Mesenchymal stem cell (in vitro differentiated cells and primary cell): ENCODE measurements around the gene ZNF593.

Experiments
- DNase-seq: peaks from one replicate; pipeline ENCODE4 v3.0.0-alpha.2; 2013
- H2AFZ ChIP-seq: one replicate; pipeline ENCODE4 v1.6.1; 2013; ENCODE audit warnings: low read depth, mild to moderate bottlenecking, control low read depth, inconsistent platforms, low read length, moderate library complexity
- H2AK5ac ChIP-seq: 2 replicates; pipeline ENCODE4 v1.6.1; 2013; ENCODE audit warnings: low read length, moderate library complexity, mild to moderate bottlenecking, inconsistent platforms; ENCODE audit not compliant: severe bottlenecking
- H2BK120ac ChIP-seq: one replicate; pipeline ENCODE4 v1.6.1; 2013; ENCODE audit warnings: low read depth, mild to moderate bottlenecking, inconsistent platforms, low read length, moderate library complexity
- H2BK12ac ChIP-seq, 2 experiments: one replicate each; pipeline ENCODE4 v1.6.1; 2013; ENCODE audit warnings: inconsistent platforms in 2 of 2, low read length in 2 of 2, mild to moderate bottlenecking in 2 of 2, moderate library complexity in 2 of 2, control low read depth in 1 of 2
- H2BK15ac ChIP-seq: one replicate; pipeline ENCODE4 v1.6.1; 2013; ENCODE audit warnings: mild to moderate bottlenecking, low read depth, inconsistent platforms; ENCODE audit not compliant: poor library complexity, severe bottlenecking
- H2BK5ac ChIP-seq: 2 replicates; pipeline ENCODE4 v1.6.1; 2013; ENCODE audit warnings: low read depth, mild to moderate bottlenecking, low read length, control low read depth, inconsistent platforms; ENCODE audit not compliant: poor library complexity, severe bottlenecking
- H3K14ac ChIP-seq, 2 experiments: one replicate each; pipeline ENCODE4 v1.6.1; 2013; ENCODE audit warnings: inconsistent platforms in 2 of 2, low read length in 2 of 2, control low read depth in 1 of 2, mild to moderate bottlenecking in 1 of 2, moderate library complexity in 1 of 2
- H3K18ac ChIP-seq, 2 experiments: one replicate each; pipeline ENCODE4 v1.6.1; 2013; ENCODE audit warnings: inconsistent platforms in 2 of 2, low read length in 2 of 2, control low read depth in 1 of 2, low read depth in 1 of 2, mild to moderate bottlenecking in 1 of 2
- H3K23ac ChIP-seq, 2 experiments: one replicate each; pipeline ENCODE4 v1.6.1; 2013; ENCODE audit warnings: inconsistent platforms in 2 of 2, low read length in 2 of 2, mild to moderate bottlenecking in 2 of 2, moderate library complexity in 2 of 2, control low read depth in 1 of 2
- H3K27ac ChIP-seq: 2 replicates; pipeline ENCODE4 v1.5.1; 2013; ENCODE audit warnings: mild to moderate bottlenecking, moderate library complexity, low read length, control low read depth, inconsistent platforms; ENCODE audit not compliant: poor library complexity, severe bottlenecking
- H3K27me3 ChIP-seq, 2 experiments: 2 replicates each; pipeline versions ENCODE4 v1.6.1 to v1.7.0; 2013; ENCODE audit warnings: low read length in 2 of 2, mild to moderate bottlenecking in 2 of 2, moderate library complexity in 2 of 2, control low read depth in 1 of 2, inconsistent platforms in 1 of 2; ENCODE audit not compliant: control insufficient read depth in 1 of 2, insufficient read depth in 1 of 2
- H3K36me3 ChIP-seq, 2 experiments: 2 replicates each; pipeline versions ENCODE4 v1.6.1 to v1.7.0; 2013; ENCODE audit warnings: low read length in 2 of 2, control low read depth in 1 of 2, inconsistent platforms in 1 of 2, low read depth in 1 of 2, mild to moderate bottlenecking in 1 of 2; ENCODE audit not compliant: insufficient read depth in 2 of 2, control insufficient read depth in 1 of 2
- H3K4ac ChIP-seq, 2 experiments: one replicate each; pipeline ENCODE4 v1.6.1; 2013; ENCODE audit warnings: inconsistent platforms in 2 of 2, low read length in 2 of 2, mild to moderate bottlenecking in 2 of 2, moderate library complexity in 2 of 2, control low read depth in 1 of 2, low read depth in 1 of 2
- H3K4me1 ChIP-seq: 2 replicates; pipeline ENCODE4 v1.6.1; 2013; ENCODE audit warnings: low read depth, low read length, control low read depth; ENCODE audit not compliant: control insufficient read depth, insufficient read depth
- H3K4me2 ChIP-seq: 2 replicates; pipeline ENCODE4 v1.6.1; 2013; ENCODE audit warnings: low read length, mild to moderate bottlenecking, inconsistent platforms; ENCODE audit not compliant: poor library complexity, severe bottlenecking
- H3K4me3 ChIP-seq, 2 experiments: 2 replicates each; pipeline versions ENCODE4 v1.5.1 to v1.7.0; 2013; ENCODE audit warnings: low read length in 2 of 2, mild to moderate bottlenecking in 2 of 2, control low read depth in 1 of 2, low read depth in 1 of 2; ENCODE audit not compliant: insufficient read depth in 1 of 2
- H3K79me1 ChIP-seq: replicated peaks from 2 replicates; pipeline ENCODE4 v1.6.1; 2013; ENCODE audit warnings: mild to moderate bottlenecking, control low read depth, low read length, inconsistent platforms; ENCODE audit not compliant: poor library complexity, severe bottlenecking
- H3K9ac ChIP-seq: 2 replicates; pipeline ENCODE4 v1.7.0; 2013; ENCODE audit warnings: mild to moderate bottlenecking, low read length, moderate library complexity
- H3K9me3 ChIP-seq: 2 replicates; pipeline ENCODE4 v1.7.0; 2013; ENCODE audit warnings: mild to moderate bottlenecking, low read length; ENCODE audit not compliant: control insufficient read depth
- H4K8ac ChIP-seq: one replicate; pipeline ENCODE4 v1.6.1; 2013; ENCODE audit warnings: inconsistent platforms, mild to moderate bottlenecking, low read length, moderate library complexity
- H4K91ac ChIP-seq: one replicate; pipeline ENCODE4 v1.6.1; 2013; ENCODE audit warnings: mild to moderate bottlenecking, low read length, inconsistent platforms
- whole genome bisulfite sequencing: methylation state at CpG from one replicate; pipeline ENCODE4 v1.1.7; 2013; ENCODE audit warnings: mixed read lengths; 5-methylcytosine and 5-hydroxymethylcytosine counted together

The ZNF593 gene

GRCh38 chr1:26184086-26184485 lies 14.4 kb downstream of the ZNF593 start:
- H2BK5ac ChIP-seq = no peak overlapping the region
- H3K9me3 ChIP-seq = no peaks in the 10 kb centered on the region
- H3K27ac ChIP-seq = no peak overlapping the region
- no peak overlapping the region for H4K91ac ChIP-seq
- no peak overlapping the region for H3K14ac ChIP-seq
- H2AK5ac ChIP-seq = no peak overlapping the region
- no peak overlapping the region for H3K4me3 ChIP-seq
- no peak overlapping the region for H3K23ac ChIP-seq
- no peak overlapping the region for H4K8ac ChIP-seq
- no peak overlapping the region for H3K4me2 ChIP-seq
- WGBS = 91% methylated on average over 7 of the region's 7 CpGs
- H3K9ac ChIP-seq = no peak overlapping the region
- peaks cover 0 to 31% of the 10 kb centered on the region in 2 experiments for H3K27me3 ChIP-seq
- no peaks in the 10 kb centered on the region for H3K36me3 ChIP-seq
- no peak overlapping the region for H2BK12ac ChIP-seq
- H2BK120ac ChIP-seq = no peak overlapping the region
- no peaks in the 10 kb centered on the region for H3K4me1 ChIP-seq
- H2AFZ ChIP-seq = no peak overlapping the region
- no peaks in the 10 kb centered on the region for H3K79me1 ChIP-seq
- H2BK15ac ChIP-seq = no peak overlapping the region
- DNase-seq = no peak
- no peak overlapping the region for H3K18ac ChIP-seq
- H3K4ac ChIP-seq = no peak overlapping the region

- no peak overlapping the region for H2AFZ ChIP-seq
- no peak overlapping the region for H2BK12ac ChIP-seq
- no peak for DNase-seq
- no peak overlapping the region for H3K4ac ChIP-seq
- H2BK15ac ChIP-seq = no peak overlapping the region
- H3K9me3 ChIP-seq = no peaks in the 10 kb centered on the region
- H2BK5ac ChIP-seq = no peak overlapping the region
- no peaks in the 10 kb centered on the region for H3K79me1 ChIP-seq
- no peak overlapping the region for H3K18ac ChIP-seq
- no peak overlapping the region for H3K4me2 ChIP-seq
- H4K91ac ChIP-seq = no peak overlapping the region
- H3K23ac ChIP-seq = no peak overlapping the region
- H3K27me3 ChIP-seq = peaks cover 0 to 36% of the 10 kb centered on the region in 2 experiments
- no peak overlapping the region for H2BK120ac ChIP-seq
- no peak overlapping the region for H3K4me3 ChIP-seq
- WGBS = 98% methylated on average over 18 of the region's 21 CpGs
- H3K9ac ChIP-seq = no peak overlapping the region
- H3K36me3 ChIP-seq = no peaks in the 10 kb centered on the region
- H4K8ac ChIP-seq = no peak overlapping the region
- H2AK5ac ChIP-seq = no peak overlapping the region
- H3K27ac ChIP-seq = no peak overlapping the region
- no peaks in the 10 kb centered on the region for H3K4me1 ChIP-seq
- H3K14ac ChIP-seq = no peak overlapping the region
These were observed 15.2 kb downstream of the ZNF593 start for GRCh38 chr1:26184883-26185282.

DNA sequence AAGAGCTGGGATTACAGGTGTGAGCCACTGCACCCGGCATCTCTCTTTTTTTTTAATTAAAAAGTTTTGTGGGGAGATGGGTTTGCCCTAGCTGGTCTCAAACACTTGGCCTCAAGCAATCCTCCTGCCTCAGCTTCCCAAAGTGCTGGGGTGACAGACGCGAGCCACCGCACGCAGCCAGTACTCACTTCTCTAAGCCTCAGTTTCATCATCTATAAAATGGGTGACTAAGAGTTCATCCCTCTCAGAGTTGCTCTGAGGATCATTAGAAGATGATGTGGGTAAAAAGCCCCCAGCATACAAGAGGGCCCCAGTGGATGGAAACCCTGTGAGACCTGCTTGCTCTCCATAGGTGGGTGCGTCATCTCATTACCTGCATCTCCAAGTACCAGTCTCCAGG lies 18.2 kb downstream of the ZNF593 start:
- H3K79me1 ChIP-seq = no peaks in the 10 kb centered on the region
- no peak overlapping the region for H3K4me2 ChIP-seq
- no peak overlapping the region for H3K4ac ChIP-seq
- no peaks in the 10 kb centered on the region for H3K36me3 ChIP-seq
- no peak overlapping the region for H2BK15ac ChIP-seq
- H3K9me3 ChIP-seq = no peaks in the 10 kb centered on the region
- no peak overlapping the region for H3K9ac ChIP-seq
- no peak overlapping the region for H3K23ac ChIP-seq
- no peak overlapping the region for H3K14ac ChIP-seq
- H2BK120ac ChIP-seq = no peak overlapping the region
- no peak overlapping the region for H4K91ac ChIP-seq
- no peak overlapping the region for H2AK5ac ChIP-seq
- WGBS = 100% methylated on average over 1 of the region's 6 CpGs
- H3K27me3 ChIP-seq = peaks cover 13 to 40% of the 10 kb centered on the region in 2 experiments
- H3K4me1 ChIP-seq = no peaks in the 10 kb centered on the region
- H2BK5ac ChIP-seq = no peak overlapping the region
- no peak overlapping the region for H3K27ac ChIP-seq
- H2BK12ac ChIP-seq = no peak overlapping the region
- no peak overlapping the region for H4K8ac ChIP-seq
- no peak overlapping the region for H3K18ac ChIP-seq
- no peak overlapping the region for H3K4me3 ChIP-seq
- DNase-seq = no peak
- H2AFZ ChIP-seq = no peak overlapping the region

- Histone ChIP-seq H3K79me1 (no peaks in the 10 kb centered on the region), H3K9ac (no peak overlapping the region), H4K8ac (no peak overlapping the region), H3K9me3 (no peaks in the 10 kb centered on the region), H4K91ac (no peak overlapping the region), H3K14ac (no peak overlapping the region), H2AK5ac (no peak overlapping the region), H3K4me3 (no peak overlapping the region), H3K23ac (no peak overlapping the region), H3K27ac (no peak overlapping the region), H2BK120ac (no peak overlapping the region), H3K4me1 (no peaks in the 10 kb centered on the region), H3K36me3 (no peaks in the 10 kb centered on the region), H3K4me2 (no peak overlapping the region), H2AFZ (no peak overlapping the region), H2BK15ac (no peak overlapping the region), H3K4ac (no peak overlapping the region), H3K27me3 (peaks cover 18 to 39% of the 10 kb centered on the region in 2 experiments), H2BK12ac (no peak overlapping the region), H2BK5ac (no peak overlapping the region), H3K18ac (no peak overlapping the region)
- DNase-seq = no peak
- 98% methylated on average over 3 of the region's 8 CpGs for WGBS
These were observed 18.8 kb downstream of the ZNF593 start for GRCh38 chr1:26188477-26188876.
